ENCODE data around the gene GPR171. TPM values are rescaled to one million over a fixed set of nuclear protein-coding genes. Genes with fewer than 3 reads are reported as not detected.

The GPR171 gene
- total and polyA plus RNA-seq, 2 of the 13 experiments (the other 11 are each of a cell fraction or from before 2014, with no cell fraction given) = not detected

DNA sequence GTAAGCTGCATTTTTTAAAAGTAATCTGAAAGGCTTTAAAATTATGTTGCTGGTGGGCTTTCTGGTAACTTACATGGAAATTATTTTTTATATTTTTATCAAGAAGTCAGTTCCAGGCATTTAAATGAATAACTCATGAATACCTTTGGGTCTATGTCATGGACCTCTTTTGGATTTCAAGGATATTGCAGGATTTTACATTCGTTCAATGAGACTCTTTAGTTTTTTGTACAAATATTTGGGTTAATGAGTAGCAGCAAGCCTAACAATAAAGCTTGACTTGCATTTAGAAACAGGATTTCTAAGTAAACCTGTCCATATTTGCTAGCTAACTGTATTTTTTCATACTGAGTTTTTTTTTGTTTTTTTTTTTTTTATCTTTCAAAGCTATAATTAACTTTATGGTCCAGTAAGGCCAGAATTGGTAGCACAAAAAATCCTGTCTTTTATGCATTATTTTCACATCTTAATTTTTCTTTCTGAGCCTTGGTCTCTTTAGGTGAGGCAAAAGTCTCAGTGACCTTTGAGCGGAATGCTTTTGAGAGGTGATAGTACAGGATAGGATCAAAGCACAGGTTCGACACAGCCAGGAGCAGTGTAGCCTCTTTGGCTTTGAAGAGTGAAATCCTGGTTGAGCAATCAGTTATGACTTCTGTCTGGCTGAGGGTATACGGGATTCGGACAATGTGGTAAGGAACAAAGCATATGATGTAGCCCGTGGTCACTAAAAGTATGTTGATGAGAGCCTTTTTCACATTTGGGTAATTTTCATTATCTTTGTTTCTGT, 4.8 kb downstream of the GPR171 start (continued):
- TF ChIP-seq, protein P1, sequence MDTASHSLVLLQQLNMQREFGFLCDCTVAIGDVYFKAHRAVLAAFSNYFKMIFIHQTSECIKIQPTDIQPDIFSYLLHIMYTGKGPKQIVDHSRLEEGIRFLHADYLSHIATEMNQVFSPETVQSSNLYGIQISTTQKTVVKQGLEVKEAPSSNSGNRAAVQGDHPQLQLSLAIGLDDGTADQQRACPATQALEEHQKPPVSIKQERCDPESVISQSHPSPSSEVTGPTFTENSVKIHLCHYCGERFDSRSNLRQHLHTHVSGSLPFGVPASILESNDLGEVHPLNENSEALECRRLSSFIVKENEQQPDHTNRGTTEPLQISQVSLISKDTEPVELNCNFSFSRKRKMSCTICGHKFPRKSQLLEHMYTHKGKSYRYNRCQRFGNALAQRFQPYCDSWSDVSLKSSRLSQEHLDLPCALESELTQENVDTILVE (CRISPR knock-in tag; IDR thresholded peaks at IDR 0.05) = peak; percentile 56; the same call in 1 of the 2 replicates
- TF ChIP-seq, protein P2, sequence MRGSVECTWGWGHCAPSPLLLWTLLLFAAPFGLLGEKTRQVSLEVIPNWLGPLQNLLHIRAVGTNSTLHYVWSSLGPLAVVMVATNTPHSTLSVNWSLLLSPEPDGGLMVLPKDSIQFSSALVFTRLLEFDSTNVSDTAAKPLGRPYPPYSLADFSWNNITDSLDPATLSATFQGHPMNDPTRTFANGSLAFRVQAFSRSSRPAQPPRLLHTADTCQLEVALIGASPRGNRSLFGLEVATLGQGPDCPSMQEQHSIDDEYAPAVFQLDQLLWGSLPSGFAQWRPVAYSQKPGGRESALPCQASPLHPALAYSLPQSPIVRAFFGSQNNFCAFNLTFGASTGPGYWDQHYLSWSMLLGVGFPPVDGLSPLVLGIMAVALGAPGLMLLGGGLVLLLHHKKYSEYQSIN (CRISPR knock-in tag; IDR thresholded peaks at IDR 0.05; ENCODE audit: borderline replicate concordance) = no peak
- TF ChIP-seq BORCS8-MEF2B (CRISPR knock-in tag; IDR thresholded peaks at IDR 0.05) (no peak), ZNF670 (CRISPR knock-in tag; IDR thresholded peaks at IDR 0.05; ENCODE audit: borderline replicate concordance) (0 out of 2 replicates have a peak, but pooled peaks have one; percentile 84), E2F1 (CRISPR knock-in tag; IDR thresholded peaks at IDR 0.05) (no peak), FOXC1 (CRISPR knock-in tag; IDR thresholded peaks at IDR 0.05; ENCODE audit: borderline replicate concordance) (no peak), ATF1 (CRISPR knock-in tag; IDR thresholded peaks at IDR 0.05) (peak; percentile 69; the same call in 1 of the 2 replicates), NFYB (CRISPR knock-in tag; IDR thresholded peaks at IDR 0.05) (no peak), BHLHE40 (IDR thresholded peaks at IDR 0.05; ENCODE audit: low read length) (peak; percentile 70), FOSL2 (CRISPR knock-in tag; IDR thresholded peaks at IDR 0.05) (peak; percentile 92), ZNF790 (CRISPR knock-in tag; IDR thresholded peaks at IDR 0.05; ENCODE audit: borderline replicate concordance) (no peak), MEF2D (CRISPR knock-in tag; IDR thresholded peaks at IDR 0.05) (peak; percentile 77), REST (IDR thresholded peaks at IDR 0.05; ENCODE audit: borderline replicate concordance in 1 of 2, low read depth in 1 of 2, low read length in 2 of 2) (peak in 1 of 2 experiments; percentile 61; a peak in 1 of 4 replicates)
- TF ChIP-seq, protein P3, sequence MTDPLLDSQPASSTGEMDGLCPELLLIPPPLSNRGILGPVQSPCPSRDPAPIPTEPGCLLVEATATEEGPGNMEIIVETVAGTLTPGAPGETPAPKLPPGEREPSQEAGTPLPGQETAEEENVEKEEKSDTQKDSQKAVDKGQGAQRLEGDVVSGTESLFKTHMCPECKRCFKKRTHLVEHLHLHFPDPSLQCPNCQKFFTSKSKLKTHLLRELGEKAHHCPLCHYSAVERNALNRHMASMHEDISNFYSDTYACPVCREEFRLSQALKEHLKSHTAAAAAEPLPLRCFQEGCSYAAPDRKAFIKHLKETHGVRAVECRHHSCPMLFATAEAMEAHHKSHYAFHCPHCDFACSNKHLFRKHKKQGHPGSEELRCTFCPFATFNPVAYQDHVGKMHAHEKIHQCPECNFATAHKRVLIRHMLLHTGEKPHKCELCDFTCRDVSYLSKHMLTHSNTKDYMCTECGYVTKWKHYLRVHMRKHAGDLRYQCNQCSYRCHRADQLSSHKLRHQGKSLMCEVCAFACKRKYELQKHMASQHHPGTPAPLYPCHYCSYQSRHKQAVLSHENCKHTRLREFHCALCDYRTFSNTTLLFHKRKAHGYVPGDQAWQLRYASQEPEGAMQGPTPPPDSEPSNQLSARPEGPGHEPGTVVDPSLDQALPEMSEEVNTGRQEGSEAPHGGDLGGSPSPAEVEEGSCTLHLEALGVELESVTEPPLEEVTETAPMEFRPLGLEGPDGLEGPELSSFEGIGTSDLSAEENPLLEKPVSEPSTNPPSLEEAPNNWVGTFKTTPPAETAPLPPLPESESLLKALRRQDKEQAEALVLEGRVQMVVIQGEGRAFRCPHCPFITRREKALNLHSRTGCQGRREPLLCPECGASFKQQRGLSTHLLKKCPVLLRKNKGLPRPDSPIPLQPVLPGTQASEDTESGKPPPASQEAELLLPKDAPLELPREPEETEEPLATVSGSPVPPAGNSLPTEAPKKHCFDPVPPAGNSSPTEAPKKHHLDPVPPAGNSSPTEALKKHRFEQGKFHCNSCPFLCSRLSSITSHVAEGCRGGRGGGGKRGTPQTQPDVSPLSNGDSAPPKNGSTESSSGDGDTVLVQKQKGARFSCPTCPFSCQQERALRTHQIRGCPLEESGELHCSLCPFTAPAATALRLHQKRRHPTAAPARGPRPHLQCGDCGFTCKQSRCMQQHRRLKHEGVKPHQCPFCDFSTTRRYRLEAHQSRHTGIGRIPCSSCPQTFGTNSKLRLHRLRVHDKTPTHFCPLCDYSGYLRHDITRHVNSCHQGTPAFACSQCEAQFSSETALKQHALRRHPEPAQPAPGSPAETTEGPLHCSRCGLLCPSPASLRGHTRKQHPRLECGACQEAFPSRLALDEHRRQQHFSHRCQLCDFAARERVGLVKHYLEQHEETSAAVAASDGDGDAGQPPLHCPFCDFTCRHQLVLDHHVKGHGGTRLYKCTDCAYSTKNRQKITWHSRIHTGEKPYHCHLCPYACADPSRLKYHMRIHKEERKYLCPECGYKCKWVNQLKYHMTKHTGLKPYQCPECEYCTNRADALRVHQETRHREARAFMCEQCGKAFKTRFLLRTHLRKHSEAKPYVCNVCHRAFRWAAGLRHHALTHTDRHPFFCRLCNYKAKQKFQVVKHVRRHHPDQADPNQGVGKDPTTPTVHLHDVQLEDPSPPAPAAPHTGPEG (CRISPR knock-in tag; IDR thresholded peaks at IDR 0.05) = no peak

All from HepG2 (cell line).